Measurements from ENCODE around the gene TTF1. TPM values are rescaled to one million over a fixed set of nuclear protein-coding genes. Genes with fewer than 3 reads are reported as not detected.
"Not testable (repeated sequence)": the region's sequence is repeated elsewhere in the genome, so short reads cannot be mapped to it uniquely, and the experiment has no call there.

Gene TTF1
- total and polyA plus RNA-seq, 9 donors = 10.1 to 15.3 (median 12.1) TPM

DNA sequence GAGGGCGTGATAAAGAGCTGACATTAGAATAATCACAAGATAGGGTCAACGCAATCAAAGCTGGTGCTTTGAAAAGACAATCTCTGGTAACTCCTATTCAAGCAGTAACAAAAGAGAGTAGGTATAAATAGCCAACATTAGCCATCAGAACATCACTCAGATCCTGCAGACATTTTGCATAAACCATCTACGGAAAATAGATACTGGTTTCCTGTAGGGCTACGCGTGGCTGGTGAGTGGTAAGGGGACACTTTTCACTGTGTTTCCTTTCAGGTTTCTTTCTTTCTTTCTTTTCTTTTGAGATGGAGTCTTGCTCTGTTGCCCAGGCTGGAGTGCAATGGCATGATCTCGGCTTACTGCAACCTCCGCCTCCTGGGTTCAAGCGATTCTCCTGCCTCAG is 22.3 kb downstream of the TTF1 start:
- TF ChIP-seq, protein P1, sequence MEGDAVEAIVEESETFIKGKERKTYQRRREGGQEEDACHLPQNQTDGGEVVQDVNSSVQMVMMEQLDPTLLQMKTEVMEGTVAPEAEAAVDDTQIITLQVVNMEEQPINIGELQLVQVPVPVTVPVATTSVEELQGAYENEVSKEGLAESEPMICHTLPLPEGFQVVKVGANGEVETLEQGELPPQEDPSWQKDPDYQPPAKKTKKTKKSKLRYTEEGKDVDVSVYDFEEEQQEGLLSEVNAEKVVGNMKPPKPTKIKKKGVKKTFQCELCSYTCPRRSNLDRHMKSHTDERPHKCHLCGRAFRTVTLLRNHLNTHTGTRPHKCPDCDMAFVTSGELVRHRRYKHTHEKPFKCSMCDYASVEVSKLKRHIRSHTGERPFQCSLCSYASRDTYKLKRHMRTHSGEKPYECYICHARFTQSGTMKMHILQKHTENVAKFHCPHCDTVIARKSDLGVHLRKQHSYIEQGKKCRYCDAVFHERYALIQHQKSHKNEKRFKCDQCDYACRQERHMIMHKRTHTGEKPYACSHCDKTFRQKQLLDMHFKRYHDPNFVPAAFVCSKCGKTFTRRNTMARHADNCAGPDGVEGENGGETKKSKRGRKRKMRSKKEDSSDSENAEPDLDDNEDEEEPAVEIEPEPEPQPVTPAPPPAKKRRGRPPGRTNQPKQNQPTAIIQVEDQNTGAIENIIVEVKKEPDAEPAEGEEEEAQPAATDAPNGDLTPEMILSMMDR (IDR thresholded peaks at IDR 0.05) = no peak
- no peak for TF ChIP-seq POLR2A (IDR thresholded peaks at IDR 0.05)
- no peak for TF ChIP-seq EP300 (IDR thresholded peaks at IDR 0.05)
- Histone ChIP-seq H3K4me3 (no peak overlapping the region), H3K27ac (no peak overlapping the region), H3K9me3 (no peaks in the 10 kb centered on the region), H3K36me3 (no peaks in the 10 kb centered on the region), H3K27me3 (no peaks in the 10 kb centered on the region), H3K4me1 (ENCODE audit: insufficient read depth) (no peaks in the 10 kb centered on the region)
- DNase-seq = no peak
- 91 to 94% (median 93%) methylated on average over 8 of the region's 8 CpGs for WGBS, 3 donors
- intact Hi-C loops (cut with DNase I) = no loop called here

- H3K4me1 ChIP-seq (ENCODE audit: insufficient read depth) = no peaks in the 10 kb centered on the region
- H3K27me3 ChIP-seq = no peaks in the 10 kb centered on the region
- DNase-seq = no peak
- intact Hi-C loops (cut with DNase I) = no loop called here
- H3K27ac ChIP-seq = no peak overlapping the region
- 87 to 92% (median 90%) methylated on average over 10 of the region's 10 CpGs for WGBS, 3 donors
- TF ChIP-seq POLR2A (IDR thresholded peaks at IDR 0.05) (no peak), EP300 (IDR thresholded peaks at IDR 0.05) (no peak)
- TF ChIP-seq, protein P1 (IDR thresholded peaks at IDR 0.05) = no peak
- no peaks in the 10 kb centered on the region for H3K9me3 ChIP-seq
- no peak overlapping the region for H3K4me3 ChIP-seq
- no peaks in the 10 kb centered on the region for H3K36me3 ChIP-seq
These were observed 23.2 kb downstream of the TTF1 start for GRCh38 chr9:132383462-132383883.

- Histone ChIP-seq H3K27ac (no peak overlapping the region), H3K4me1 (ENCODE audit: insufficient read depth) (no peaks in the 10 kb centered on the region), H3K36me3 (no peaks in the 10 kb centered on the region), H3K4me3 (no peak overlapping the region), H3K9me3 (no peaks in the 10 kb centered on the region), H3K27me3 (no peaks in the 10 kb centered on the region)
- no peak for DNase-seq
- 89 to 93% (median 90%) methylated on average over 9 of the region's 9 CpGs for WGBS, 3 donors
- intact Hi-C loops (cut with DNase I) = no loop called here
- TF ChIP-seq, protein P1 (IDR thresholded peaks at IDR 0.05) = no peak
- TF ChIP-seq POLR2A (IDR thresholded peaks at IDR 0.05) = no peak
- TF ChIP-seq EP300 (IDR thresholded peaks at IDR 0.05) = no peak
These were observed 24.6 kb downstream of the TTF1 start for GRCh38 chr9:132381966-132382541.

- H3K27me3 ChIP-seq; H3K4me3 ChIP-seq; H3K4me1 ChIP-seq (ENCODE audit: insufficient read depth); DNase-seq; H3K36me3 ChIP-seq; H3K9me3 ChIP-seq; intact Hi-C loops (cut with DNase I); H3K27ac ChIP-seq: not testable (repeated sequence)
- WGBS, 3 donors = 85 to 96% (median 93%) methylated on average over 3 of the region's 3 CpGs
These were observed 28.2 kb downstream of the TTF1 start for GRCh38 chr9:132378416-132378815.

- H3K4me1 ChIP-seq (ENCODE audit: insufficient read depth); H3K27me3 ChIP-seq; H3K27ac ChIP-seq; DNase-seq; H3K36me3 ChIP-seq; H3K9me3 ChIP-seq; intact Hi-C loops (cut with DNase I); H3K4me3 ChIP-seq: not testable (repeated sequence)
- WGBS, 3 donors = 86 to 97% (median 89%) methylated on average over 2 of the region's 2 CpGs
These were observed 28.9 kb downstream of the TTF1 start for GRCh38 chr9:132377769-132378168.

Data from ovary (tissue), 9 donors.